Measurements from ENCODE around the gene TLN1.

TLN1 gene

GRCh38 chr9:35681341-35682002 is 50.5 kb downstream of the TLN1 start:
- DNase-seq: no peak

- no peak for DNase-seq
These were observed 51.5 kb downstream of the TLN1 start for GRCh38 chr9:35680331-35681105.

DNA sequence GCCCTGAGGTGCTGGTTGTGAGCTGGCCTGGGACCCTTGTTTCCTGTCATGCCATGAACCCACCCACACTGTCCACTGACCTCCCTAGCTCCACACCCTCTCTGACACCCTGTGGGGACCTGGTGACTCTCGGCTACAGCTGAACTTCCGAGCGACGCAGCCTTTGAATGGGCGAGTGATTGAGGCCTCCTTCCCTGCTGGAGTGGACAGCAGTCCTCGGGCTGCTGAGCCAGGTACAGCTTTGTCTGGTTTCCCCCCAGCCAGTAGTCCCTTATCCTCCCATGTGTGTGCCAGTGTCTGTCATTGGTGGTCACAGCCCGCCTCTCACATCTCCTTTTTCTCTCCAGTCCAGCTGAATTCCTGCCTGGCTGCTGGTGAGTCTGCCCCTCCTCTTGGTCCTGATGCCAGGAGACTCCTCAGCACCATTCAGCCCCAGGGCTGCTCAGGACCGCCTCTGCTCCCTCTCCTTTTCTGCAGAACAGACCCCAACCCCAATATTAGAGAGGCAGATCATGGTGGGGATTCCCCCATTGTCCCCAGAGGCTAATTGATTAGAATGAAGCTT is 52.1 kb downstream of the TLN1 start:
- no peak for DNase-seq

GRCh38 chr9:35679091-35679490 is 52.9 kb downstream of the TLN1 start:
- no peak for DNase-seq

DNA sequence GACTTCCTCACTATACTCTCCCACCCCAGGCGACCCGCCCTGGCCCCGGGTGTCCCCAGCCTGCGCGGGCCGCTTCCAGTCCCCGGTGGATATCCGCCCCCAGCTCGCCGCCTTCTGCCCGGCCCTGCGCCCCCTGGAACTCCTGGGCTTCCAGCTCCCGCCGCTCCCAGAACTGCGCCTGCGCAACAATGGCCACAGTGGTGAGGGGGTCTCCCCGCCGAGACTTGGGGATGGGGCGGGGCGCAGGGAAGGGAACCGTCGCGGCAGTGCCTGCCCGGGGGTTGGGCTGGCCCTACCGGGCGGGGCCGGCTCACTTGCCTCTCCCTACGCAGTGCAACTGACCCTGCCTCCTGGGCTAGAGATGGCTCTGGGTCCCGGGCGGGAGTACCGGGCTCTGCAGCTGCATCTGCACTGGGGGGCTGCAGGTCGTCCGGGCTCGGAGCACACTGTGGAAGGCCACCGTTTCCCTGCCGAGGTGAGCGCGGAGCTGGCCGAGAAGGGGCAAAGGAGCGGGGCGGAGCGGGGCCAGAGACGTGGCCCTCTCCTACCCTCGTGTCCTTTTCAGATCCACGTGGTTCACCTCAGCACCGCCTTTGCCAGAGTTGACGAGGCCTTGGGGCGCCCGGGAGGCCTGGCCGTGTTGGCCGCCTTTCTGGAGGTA is 56.1 kb downstream of the TLN1 start:
- peak; percentile 33 for DNase-seq

GRCh38 chr9:35675204-35675603 is 56.8 kb downstream of the TLN1 start:
- DNase-seq: no peak

GRCh38 chr9:35674025-35674361 is 58.0 kb downstream of the TLN1 start:
- DNase-seq: no peak

DNA sequence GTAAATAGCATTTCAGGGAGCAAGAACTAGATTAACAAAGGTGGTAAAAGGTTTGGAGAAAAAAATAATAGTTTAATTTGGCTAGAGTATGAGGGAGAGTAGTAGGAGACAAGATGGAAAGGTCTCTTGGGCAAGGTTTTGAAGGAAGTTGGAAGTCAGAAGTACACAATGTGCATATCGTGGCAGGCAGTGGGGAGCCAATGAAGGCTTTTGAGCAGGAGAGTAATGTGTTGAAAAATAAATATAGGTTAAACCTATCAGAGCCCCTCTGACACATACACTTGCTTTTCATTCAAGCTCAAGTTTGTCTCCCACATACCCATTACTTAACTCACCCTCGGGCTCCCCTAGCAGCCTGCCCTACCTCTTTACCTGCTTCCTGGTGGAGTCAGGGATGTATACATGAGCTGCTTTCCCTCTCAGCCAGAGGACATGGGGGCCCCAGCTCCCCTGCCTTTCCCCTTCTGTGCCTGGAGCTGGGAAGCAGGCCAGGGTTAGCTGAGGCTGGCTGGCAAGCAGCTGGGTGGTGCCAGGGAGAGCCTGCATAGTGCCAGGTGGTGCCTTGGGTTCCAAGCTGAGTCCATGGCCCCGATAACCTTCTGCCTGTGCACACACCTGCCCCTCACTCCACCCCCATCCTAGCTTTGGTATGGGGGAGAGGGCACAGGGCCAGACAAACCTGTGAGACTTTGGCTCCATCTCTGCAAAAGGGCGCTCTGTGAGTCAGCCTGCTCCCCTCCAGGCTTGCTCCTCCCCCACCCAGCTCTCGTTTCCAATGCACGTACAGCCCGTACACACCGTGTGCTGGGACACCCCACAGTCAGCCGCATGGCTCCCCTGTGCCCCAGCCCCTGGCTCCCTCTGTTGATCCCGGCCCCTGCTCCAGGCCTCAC is 58.6 kb downstream of the TLN1 start, which contains the start of gene CA9:
CA9 (plus strand) TSS at position 797 of the 893 bp plus-strand sequence; CDS start at position 829, 32 bp downstream.
- DNase-seq: no peak

DNA sequence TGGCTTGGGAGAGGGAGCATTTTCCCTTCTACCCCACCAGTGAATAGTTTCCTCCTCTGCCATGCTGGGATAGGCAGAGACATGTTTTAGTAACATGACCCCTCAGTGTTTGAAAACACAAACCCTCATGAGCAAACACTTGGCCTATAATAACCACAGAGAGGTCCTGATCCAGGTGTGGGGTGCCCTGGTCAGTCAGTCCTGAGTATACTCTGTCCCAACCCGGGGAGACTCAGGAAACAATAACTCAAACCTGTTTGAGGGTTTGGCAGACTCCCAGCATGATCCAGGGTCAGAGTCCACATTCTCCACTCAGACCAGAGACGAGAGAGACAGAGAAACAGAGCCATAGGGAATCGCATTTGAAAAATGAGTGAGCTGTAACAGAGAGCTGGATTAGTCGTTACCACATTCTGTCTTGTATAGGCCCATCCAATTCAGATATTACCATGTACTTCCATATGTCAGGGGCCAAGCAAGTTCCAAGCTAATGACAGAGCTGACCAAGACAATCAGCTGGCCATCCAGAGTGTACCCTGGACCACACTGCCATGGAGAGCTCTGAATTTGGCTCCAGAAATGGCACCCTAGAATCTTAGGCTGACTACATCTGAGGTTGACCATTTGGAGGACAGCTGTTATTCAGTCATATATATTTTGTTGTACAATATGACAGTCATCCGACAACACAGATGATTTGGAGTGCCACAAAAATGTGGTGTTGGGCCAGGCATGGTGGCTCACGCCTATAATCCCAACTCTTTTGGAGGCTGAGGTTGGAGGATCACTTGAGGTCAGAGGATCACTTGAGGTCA is 62.5 kb downstream of the TLN1 start:
- DNase-seq: no peak

- no peak for DNase-seq
These were observed 64.1 kb downstream of the TLN1 start for GRCh38 chr9:35667939-35668338.

- no peak for DNase-seq
These were observed 65.4 kb downstream of the TLN1 start for GRCh38 chr9:35666549-35666948.

- no peak for DNase-seq
These were observed 66.0 kb downstream of the TLN1 start for GRCh38 chr9:35666045-35666444.

DNA sequence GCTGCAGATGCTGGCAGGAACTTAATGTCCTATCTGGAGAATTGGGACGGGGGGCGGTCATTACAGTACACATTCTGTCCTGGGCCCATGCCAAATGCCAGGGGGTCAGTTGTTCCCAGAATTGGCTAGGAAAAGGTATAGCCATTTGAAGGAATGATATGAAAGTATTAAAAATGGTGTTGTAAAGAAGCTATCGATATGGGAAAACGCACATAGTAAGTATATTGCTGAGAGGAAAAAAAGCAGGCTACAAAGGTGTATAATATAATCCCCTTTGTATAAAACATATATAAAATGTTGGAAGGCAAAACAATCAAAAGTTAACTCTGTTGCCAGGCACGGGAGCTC is 66.5 kb downstream of the TLN1 start:
- DNase-seq: no peak

GRCh38 chr9:35664531-35665470 is 67.2 kb downstream of the TLN1 start, which contains the start of gene ARHGEF39:
ARHGEF39 (minus strand) TSS chr9:35665195; CDS start chr9:35665169, 26 bp downstream.
- peak; percentile 73 for DNase-seq

DNA sequence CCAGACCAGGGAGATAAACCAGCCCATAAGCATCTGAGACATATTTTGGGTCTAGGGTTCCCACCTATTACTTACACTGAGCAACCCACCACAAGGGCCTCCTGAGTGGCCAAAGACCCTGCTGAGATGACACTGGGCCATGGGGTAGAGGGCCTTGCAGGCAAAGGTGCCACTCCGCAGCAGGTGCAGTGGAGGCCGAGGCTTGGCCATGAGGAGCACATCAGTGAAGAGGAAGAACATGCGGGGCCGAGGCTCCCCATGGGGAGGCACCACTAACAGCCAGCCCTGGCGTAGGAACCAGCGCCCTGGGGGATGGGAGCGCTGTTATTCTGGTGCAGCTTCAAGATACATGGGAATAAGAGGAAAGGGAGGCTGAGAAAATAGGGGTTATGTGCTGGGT is 69.6 kb downstream of the TLN1 start:
- no peak for DNase-seq

GRCh38 chr9:35661756-35662350 is 70.1 kb downstream of the TLN1 start:
- DNase-seq: peak; percentile 26

DNA sequence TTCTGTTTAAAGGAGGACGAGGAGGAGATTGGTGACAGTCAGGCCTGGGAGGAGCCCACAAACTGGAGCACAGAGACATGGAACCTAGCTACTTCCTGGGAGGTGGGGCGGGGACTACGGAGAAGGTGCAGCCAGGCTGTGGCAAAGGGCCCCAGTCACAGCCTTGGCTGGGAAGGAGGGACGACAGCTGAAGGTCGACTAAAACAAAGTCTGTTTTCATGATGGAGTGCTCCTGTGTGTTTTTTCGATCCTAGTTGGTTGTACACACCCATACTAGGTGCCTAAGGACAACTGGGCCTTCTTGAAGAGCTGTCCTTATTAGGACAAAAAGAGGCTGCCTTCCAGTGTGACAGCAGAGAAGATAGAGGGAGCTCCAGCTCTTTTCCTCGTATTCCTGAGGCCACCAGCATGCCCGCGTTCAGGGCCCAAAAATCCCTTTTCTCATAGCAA is 71.0 kb downstream of the TLN1 start:
- DNase-seq: no peak

DNA sequence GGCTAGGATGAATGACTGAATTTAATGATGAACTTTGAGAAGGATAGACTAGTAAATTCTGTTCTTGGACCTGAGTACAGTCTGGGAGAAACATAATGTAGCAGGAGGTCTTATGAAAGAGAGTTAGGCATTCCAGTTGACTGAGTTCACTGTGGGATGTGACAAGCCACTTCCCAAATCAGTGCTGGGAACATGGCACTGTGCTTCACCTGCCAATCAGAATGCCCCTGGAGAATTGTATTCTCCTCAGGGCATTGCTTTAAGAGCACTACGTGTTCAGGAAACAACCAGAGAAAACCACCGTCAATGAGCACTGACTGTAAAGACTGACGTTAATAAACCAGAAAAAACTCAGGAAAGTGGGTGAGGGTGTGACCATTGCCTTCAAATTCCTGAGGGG is 72.7 kb downstream of the TLN1 start:
- DNase-seq: no peak

GRCh38 chr9:35658968-35659220 is 73.1 kb downstream of the TLN1 start:
- no peak for DNase-seq

All from stimulated activated CD4-positive, alpha-beta T cell treated with anti-CD3 and anti-CD28 coated beads, Interleukin-4, amount 100 ng/mL, for 24 hours (primary cell).